ENCODE measurements around the gene PAMR1.

Gene PAMR1

DNA sequence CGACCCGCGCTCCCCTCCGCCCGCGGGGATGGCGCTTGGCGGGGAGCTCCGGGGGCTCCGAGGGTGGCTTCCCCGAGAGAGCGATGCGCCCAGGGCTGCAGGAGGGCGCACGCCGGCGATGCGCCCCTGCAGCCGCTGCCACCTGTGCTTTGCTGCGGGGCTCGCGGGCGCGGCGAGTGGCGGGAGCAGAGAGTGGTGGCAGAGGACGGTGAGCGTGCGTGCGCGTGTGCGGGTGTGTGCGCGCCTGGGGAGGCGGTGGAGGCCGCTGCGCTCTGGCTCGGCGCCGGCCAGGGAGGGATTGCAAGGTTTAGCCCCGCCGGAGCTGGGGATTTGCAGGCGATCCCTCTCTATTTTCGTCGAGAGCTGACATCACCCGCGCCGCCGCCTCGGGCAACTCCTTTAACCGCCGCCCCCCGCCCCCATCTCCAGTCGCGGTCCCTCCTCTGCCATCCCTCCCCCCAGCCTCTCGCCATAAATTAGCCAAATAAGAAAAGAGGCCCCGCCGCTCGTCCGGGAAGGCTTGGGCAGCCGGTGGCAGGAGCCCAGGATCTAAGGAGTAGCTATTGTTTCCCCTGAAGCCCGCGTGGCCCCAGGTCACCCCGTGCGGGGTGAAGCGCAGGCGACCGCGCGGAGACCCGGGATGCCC lies 106.1 kb downstream of the PAMR1 start, which contains the start of gene SLC1A2:
TSS of gene SLC1A2 (minus strand) at position 375 of the 646 bp plus-strand sequence. CDS start 592 bp downstream, outside the sequence.
- H2AFZ ChIP-seq (ENCODE audit: low read length): no peak within 1 kb of the TSS
- no peaks in the 10 kb centered on the region for H3K9me3 ChIP-seq (ENCODE audit: insufficient read depth, low read depth, low read length)
- no peaks in the 10 kb centered on the region for H3K79me2 ChIP-seq (ENCODE audit: insufficient read depth, low read length)
- H3K9me2 ChIP-seq (replicated peaks; ENCODE audit: low read depth, low read length): no peaks in the 10 kb centered on the region
- H3K4me3 ChIP-seq (ENCODE audit: low read length, poor library complexity, severe bottlenecking): no peak within 1 kb of the TSS
- H3K4me1 ChIP-seq (ENCODE audit: insufficient read depth, low read length, poor library complexity, severe bottlenecking): no peaks in the 10 kb centered on the region
- H3K4me2 ChIP-seq (ENCODE audit: low read depth, low read length, poor library complexity, severe bottlenecking): no peak within 1 kb of the TSS
- TF ChIP-seq EZH2phosphoT487 (IDR thresholded peaks at IDR 0.05; ENCODE audit: borderline replicate concordance): no peak
- TF ChIP-seq, protein P1, sequence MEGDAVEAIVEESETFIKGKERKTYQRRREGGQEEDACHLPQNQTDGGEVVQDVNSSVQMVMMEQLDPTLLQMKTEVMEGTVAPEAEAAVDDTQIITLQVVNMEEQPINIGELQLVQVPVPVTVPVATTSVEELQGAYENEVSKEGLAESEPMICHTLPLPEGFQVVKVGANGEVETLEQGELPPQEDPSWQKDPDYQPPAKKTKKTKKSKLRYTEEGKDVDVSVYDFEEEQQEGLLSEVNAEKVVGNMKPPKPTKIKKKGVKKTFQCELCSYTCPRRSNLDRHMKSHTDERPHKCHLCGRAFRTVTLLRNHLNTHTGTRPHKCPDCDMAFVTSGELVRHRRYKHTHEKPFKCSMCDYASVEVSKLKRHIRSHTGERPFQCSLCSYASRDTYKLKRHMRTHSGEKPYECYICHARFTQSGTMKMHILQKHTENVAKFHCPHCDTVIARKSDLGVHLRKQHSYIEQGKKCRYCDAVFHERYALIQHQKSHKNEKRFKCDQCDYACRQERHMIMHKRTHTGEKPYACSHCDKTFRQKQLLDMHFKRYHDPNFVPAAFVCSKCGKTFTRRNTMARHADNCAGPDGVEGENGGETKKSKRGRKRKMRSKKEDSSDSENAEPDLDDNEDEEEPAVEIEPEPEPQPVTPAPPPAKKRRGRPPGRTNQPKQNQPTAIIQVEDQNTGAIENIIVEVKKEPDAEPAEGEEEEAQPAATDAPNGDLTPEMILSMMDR (conservative IDR thresholded peaks at IDR 0.05; ENCODE audit: low read length): no peak
- H3K36me3 ChIP-seq (ENCODE audit: insufficient read depth, low read length): no peaks in the 10 kb centered on the region
- H4K20me1 ChIP-seq (ENCODE audit: insufficient read depth, low read length, poor library complexity, severe bottlenecking): no peaks in the 10 kb centered on the region
- peaks cover 7% of the 10 kb centered on the region for H3K27me3 ChIP-seq (ENCODE audit: insufficient read depth, low read length, poor library complexity, severe bottlenecking)
- H3K9ac ChIP-seq (ENCODE audit: low read depth, low read length, poor library complexity, severe bottlenecking): no peak within 1 kb of the TSS
- H3F3A ChIP-seq (ENCODE audit: low read depth): no peaks in the 10 kb centered on the region

DNA sequence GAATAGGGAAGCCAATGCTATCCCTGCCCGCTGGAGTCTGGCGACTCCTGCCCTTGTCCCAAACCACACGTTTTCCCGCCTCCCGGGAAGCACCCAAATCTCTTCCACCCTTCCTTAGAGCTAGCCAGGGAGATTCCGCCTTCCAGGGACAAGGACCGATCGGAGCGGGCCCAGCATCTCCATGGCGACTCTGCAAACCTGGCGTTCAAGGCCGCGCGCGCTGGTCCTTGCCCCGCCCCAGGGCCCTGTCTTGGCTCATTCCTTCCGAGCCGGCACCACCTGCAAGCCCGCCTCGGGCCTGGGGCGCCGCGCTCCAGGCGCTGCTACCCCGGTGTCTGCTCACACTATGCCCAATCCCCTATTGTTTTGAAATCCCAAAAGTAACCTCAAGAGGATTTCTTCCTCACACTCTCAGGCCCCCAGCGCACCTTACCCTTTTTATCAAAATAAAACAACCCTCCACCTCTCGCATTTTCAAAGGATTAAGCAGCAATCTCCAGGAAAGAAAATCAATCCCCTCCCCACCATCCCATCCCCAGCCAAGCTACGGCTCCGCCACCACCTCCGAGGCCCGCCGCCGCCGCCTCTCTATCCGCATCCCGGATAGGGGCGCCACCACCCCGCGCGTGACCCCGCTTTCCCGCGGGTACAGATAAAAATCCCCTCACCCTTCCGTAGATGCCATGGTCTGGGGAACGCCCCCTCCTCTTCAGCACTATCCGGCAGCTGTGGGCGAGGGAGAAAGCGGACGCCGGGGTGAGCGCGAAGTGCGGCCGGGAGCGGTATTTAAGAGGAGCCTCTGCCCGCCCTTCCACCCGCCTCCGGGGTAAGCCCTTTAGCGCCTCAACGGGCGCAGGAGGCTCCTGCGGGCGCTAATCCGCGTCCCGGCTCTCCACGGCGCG lies 106.9 kb downstream of the PAMR1 start:
- no peak overlapping the region for H3K9ac ChIP-seq (ENCODE audit: low read depth, low read length, poor library complexity, severe bottlenecking)
- H3K9me2 ChIP-seq (replicated peaks; ENCODE audit: low read depth, low read length): no peaks in the 10 kb centered on the region
- no peaks in the 10 kb centered on the region for H3K4me1 ChIP-seq (ENCODE audit: insufficient read depth, low read length, poor library complexity, severe bottlenecking)
- no peaks in the 10 kb centered on the region for H3K79me2 ChIP-seq (ENCODE audit: insufficient read depth, low read length)
- no peaks in the 10 kb centered on the region for H4K20me1 ChIP-seq (ENCODE audit: insufficient read depth, low read length, poor library complexity, severe bottlenecking)
- H3F3A ChIP-seq (ENCODE audit: low read depth): no peaks in the 10 kb centered on the region
- H3K4me3 ChIP-seq (ENCODE audit: low read length, poor library complexity, severe bottlenecking): no peak overlapping the region
- no peaks in the 10 kb centered on the region for H3K36me3 ChIP-seq (ENCODE audit: insufficient read depth, low read length)
- no peaks in the 10 kb centered on the region for H3K9me3 ChIP-seq (ENCODE audit: insufficient read depth, low read depth, low read length)
- TF ChIP-seq, protein P1 (conservative IDR thresholded peaks at IDR 0.05; ENCODE audit: low read length): no peak
- no peak for TF ChIP-seq EZH2phosphoT487 (IDR thresholded peaks at IDR 0.05; ENCODE audit: borderline replicate concordance)
- H2AFZ ChIP-seq (ENCODE audit: low read length): no peak overlapping the region
- peaks cover 7% of the 10 kb centered on the region for H3K27me3 ChIP-seq (ENCODE audit: insufficient read depth, low read length, poor library complexity, severe bottlenecking)
- no peak overlapping the region for H3K4me2 ChIP-seq (ENCODE audit: low read depth, low read length, poor library complexity, severe bottlenecking)

DNA sequence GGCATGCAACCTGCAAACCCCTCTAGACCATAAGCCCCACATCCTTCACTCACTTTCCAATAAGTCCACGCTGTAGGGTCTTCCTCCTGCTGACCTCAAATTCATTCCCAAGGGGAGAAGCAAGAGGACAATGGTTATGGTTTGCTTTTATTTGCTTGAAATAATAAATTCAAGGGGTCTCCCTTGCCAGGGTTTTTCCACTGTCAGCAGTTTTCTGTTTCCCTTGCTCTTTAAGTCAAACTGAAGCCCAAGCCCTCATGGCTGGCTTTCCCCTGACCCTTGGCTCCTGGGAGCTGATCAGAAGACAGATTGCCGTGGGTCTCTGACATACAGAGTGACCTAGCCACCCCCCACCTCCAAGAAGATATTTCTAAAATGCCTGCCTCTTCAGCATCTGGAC lies 109.9 kb downstream of the PAMR1 start:
- Histone ChIP-seq H3K4me1 (ENCODE audit: insufficient read depth, low read length, poor library complexity, severe bottlenecking) (no peaks in the 10 kb centered on the region), H3K9me3 (ENCODE audit: insufficient read depth, low read depth, low read length) (no peaks in the 10 kb centered on the region), H3K36me3 (ENCODE audit: insufficient read depth, low read length) (no peaks in the 10 kb centered on the region), H3K9ac (ENCODE audit: low read depth, low read length, poor library complexity, severe bottlenecking) (no peak overlapping the region), H3K9me2 (replicated peaks; ENCODE audit: low read depth, low read length) (no peaks in the 10 kb centered on the region), H3F3A (ENCODE audit: low read depth) (no peaks in the 10 kb centered on the region), H3K27me3 (ENCODE audit: insufficient read depth, low read length, poor library complexity, severe bottlenecking) (peaks cover 7% of the 10 kb centered on the region), H4K20me1 (ENCODE audit: insufficient read depth, low read length, poor library complexity, severe bottlenecking) (no peaks in the 10 kb centered on the region), H2AFZ (ENCODE audit: low read length) (no peak overlapping the region), H3K4me3 (ENCODE audit: low read length, poor library complexity, severe bottlenecking) (no peak overlapping the region), H3K79me2 (ENCODE audit: insufficient read depth, low read length) (no peaks in the 10 kb centered on the region), H3K4me2 (ENCODE audit: low read depth, low read length, poor library complexity, severe bottlenecking) (no peak overlapping the region)
- no peak for TF ChIP-seq EZH2phosphoT487 (IDR thresholded peaks at IDR 0.05; ENCODE audit: borderline replicate concordance)
- TF ChIP-seq, protein P1 (conservative IDR thresholded peaks at IDR 0.05; ENCODE audit: low read length): no peak

Measured in Loucy (cell line).